IMR-90 (cell line): ENCODE measurements around the gene PPP1R3E. TPM values are rescaled to one million over a fixed set of nuclear protein-coding genes. Genes with fewer than 3 reads are reported as not detected.

Source experiments
- ATAC-seq: fragments of 200-7000 bp; cut with Tn5 transposase; 2 replicates; pipeline ENCODE4 v1.9.1; 2020; ENCODE audit warnings: low read depth, mild to moderate bottlenecking, moderate library complexity
- BruUV-seq: library from RNA; stranded (reverse); fragments of 400-500 nt; replicated peaks from 2 replicates; lab custom pipeline; 2021; lab: Mats Ljungman, UMichigan
- CTCF ChIA-PET: fragments of 300-600 bp; formaldehyde crosslinking; extraction: SDS; loops from one replicate; lab custom pipeline; 2021; ENCODE audit warnings: antibody characterized with exemption; lab: Yijun Ruan, JAX
- POLR2A ChIA-PET: fragments of 300-600 bp; sonication (Branson Sonifier 250); formaldehyde crosslinking; loops from one replicate; lab custom pipeline; 2022; ENCODE audit warnings: antibody characterized with exemption; ENCODE audit not compliant: unreplicated experiment; lab: Charles Lee
- DNase-seq: peaks from one replicate; pipeline ENCODE4 v3.0.0; 2013
- H2AFZ ChIP-seq: replicated peaks from 2 replicates; pipeline ENCODE3; 2013; ENCODE audit warnings: low read length, mild to moderate bottlenecking; ENCODE audit not compliant: poor library complexity
- H2AK5ac ChIP-seq: 2 replicates; pipeline ENCODE4 v1.6.1; 2013; ENCODE audit warnings: low read depth, low read length, inconsistent platforms
- H2AK9ac ChIP-seq: replicated peaks from 2 replicates; pipeline ENCODE3; 2013; ENCODE audit warnings: mild to moderate bottlenecking, low read depth, low read length, moderate library complexity; ENCODE audit not compliant: poor library complexity
- H2BK120ac ChIP-seq: 2 replicates; pipeline ENCODE4 v1.6.1; 2013; ENCODE audit warnings: low read depth, low read length, inconsistent platforms
- H2BK15ac ChIP-seq: 3 replicates; pipeline ENCODE4 v1.6.1; 2013; ENCODE audit warnings: low read depth, low read length, inconsistent platforms
- H2BK20ac ChIP-seq: 2 replicates; pipeline ENCODE4 v1.6.1; 2013; ENCODE audit warnings: low read depth, mild to moderate bottlenecking, inconsistent platforms, low read length, moderate library complexity
- H2BK5ac ChIP-seq: 2 replicates; pipeline ENCODE4 v1.6.1; 2013; ENCODE audit warnings: mild to moderate bottlenecking, low read depth, low read length, inconsistent platforms; ENCODE audit not compliant: poor library complexity, severe bottlenecking
- H3K14ac ChIP-seq: replicated peaks from 2 replicates; pipeline ENCODE4 v1.6.1; 2013; ENCODE audit warnings: low read depth, low read length, inconsistent platforms
- H3K18ac ChIP-seq: 2 replicates; pipeline ENCODE4 v1.6.1; 2013; ENCODE audit warnings: low read depth, low read length, control low read depth
- H3K23ac ChIP-seq: 2 replicates; pipeline ENCODE4 v1.6.1; 2013; ENCODE audit warnings: low read depth, low read length, inconsistent platforms
- H3K27ac ChIP-seq: 2 replicates; pipeline ENCODE4 v1.5.1; 2013; ENCODE audit warnings: mild to moderate bottlenecking, control low read depth, low read length; ENCODE audit not compliant: insufficient read depth
- H3K27me3 ChIP-seq: 2 replicates; pipeline ENCODE4 v1.6.1; 2013; ENCODE audit warnings: low read length; ENCODE audit not compliant: control insufficient read depth, insufficient read depth
- H3K36me3 ChIP-seq: 2 replicates; pipeline ENCODE4 v1.6.1; 2013; ENCODE audit warnings: low read length, mixed read lengths; ENCODE audit not compliant: control insufficient read depth, insufficient read depth
- H3K4ac ChIP-seq: 2 replicates; pipeline ENCODE4 v1.6.1; 2013; ENCODE audit warnings: low read depth, low read length, inconsistent platforms
- H3K4me1 ChIP-seq: 2 replicates; pipeline ENCODE4 v1.6.1; 2013; ENCODE audit warnings: low read length, mixed read lengths; ENCODE audit not compliant: control insufficient read depth, insufficient read depth
- H3K4me2 ChIP-seq: 2 replicates; pipeline ENCODE4 v1.6.1; 2013; ENCODE audit warnings: low read depth, mild to moderate bottlenecking, control low read depth, low read length, moderate library complexity
- H3K4me3 ChIP-seq: 2 replicates; pipeline ENCODE4 v1.5.1; 2013; ENCODE audit warnings: low read depth, mild to moderate bottlenecking, control low read depth, low read length, moderate library complexity; ENCODE audit not compliant: insufficient read depth
- H3K56ac ChIP-seq: 2 replicates; pipeline ENCODE4 v1.6.1; 2013; ENCODE audit warnings: low read length, inconsistent platforms; ENCODE audit not compliant: insufficient read depth; ENCODE audit errors: extremely low read depth
- H3K79me1 ChIP-seq, 2 experiments: 2 replicates each; pipeline ENCODE4 v1.6.1; 2013; ENCODE audit warnings: low read length in 2 of 2, inconsistent platforms in 1 of 2, low read depth in 1 of 2
- H3K9ac ChIP-seq: 2 replicates; pipeline ENCODE4 v1.6.1; 2013; ENCODE audit warnings: low read depth, low read length, control low read depth
- H3K9me1 ChIP-seq: 2 replicates; pipeline ENCODE4 v1.6.1; 2013; ENCODE audit warnings: low read length, inconsistent platforms; ENCODE audit not compliant: insufficient read depth
- H3K9me3 ChIP-seq: 2 replicates; pipeline ENCODE4 v1.6.1; 2013; ENCODE audit warnings: low read length; ENCODE audit not compliant: control insufficient read depth, insufficient read depth
- H4K20me1 ChIP-seq: 2 replicates; pipeline ENCODE4 v1.6.1; 2013; ENCODE audit warnings: low read length, inconsistent platforms; ENCODE audit not compliant: insufficient read depth
- H4K5ac ChIP-seq: 2 replicates; pipeline ENCODE4 v1.6.1; 2013; ENCODE audit warnings: mild to moderate bottlenecking, low read depth, low read length, control low read depth
- H4K8ac ChIP-seq, 2 experiments: 2 replicates each; pipeline ENCODE4 v1.6.1; 2013; ENCODE audit warnings: low read depth in 2 of 2, low read length in 2 of 2, control low read depth in 1 of 2, inconsistent platforms in 1 of 2
- H4K91ac ChIP-seq: 2 replicates; pipeline ENCODE4 v1.6.1; 2013; ENCODE audit warnings: low read depth, low read length, inconsistent platforms; ENCODE audit not compliant: insufficient read depth
- BHLHE40 ChIP-seq: fragments of 150-350 bp; IDR thresholded peaks from 2 replicates; pipeline ENCODE4 v1.6.1; 2016; ENCODE audit warnings: mild to moderate bottlenecking, low read depth, low read length
- CEBPB ChIP-seq: IDR thresholded peaks from 2 replicates; pipeline ENCODE4 v1.6.1; 2012; ENCODE audit warnings: low read depth, low read length, improper control_type of control experiment
- CHD1 ChIP-seq: IDR thresholded peaks from 2 replicates; pipeline ENCODE4 v1.6.1; 2012; ENCODE audit warnings: low read depth, low read length, improper control_type of control experiment
- FOS ChIP-seq: fragments of 150-350 bp; IDR thresholded peaks from 2 replicates; pipeline ENCODE4 v1.6.1; 2016; ENCODE audit warnings: low read depth, low read length
- POLR2A ChIP-seq: IDR thresholded peaks from 2 replicates; pipeline ENCODE4 v1.6.1; 2012; ENCODE audit warnings: mild to moderate bottlenecking, low read depth, low read length
- RFX5 ChIP-seq: IDR thresholded peaks from 2 replicates; pipeline ENCODE4 v1.8.0; 2012; ENCODE audit warnings: low read depth, mild to moderate bottlenecking, low read length, moderate library complexity
- WGBS, 2 experiments: methylation state at CpG; one replicate each; pipeline versions ENCODE4 v1.1.5 to v1.1.7; 2013; ENCODE audit warnings: missing lambda C conversion rate in 2 of 2; ENCODE audit not compliant: insufficient read length in 1 of 2; ENCODE audit errors: extremely low coverage in 2 of 2; 5-methylcytosine and 5-hydroxymethylcytosine counted together
- dilution Hi-C: fragments of 300-500 bp; cut with HindIII; formaldehyde crosslinking; loops from one replicate; pipeline ENCODE4 v1.14.3; 2018; ENCODE audit warnings: low sequenced_read_pairs; ENCODE audit not compliant: unreplicated experiment
- in situ Hi-C: fragments of 300-500 bp; cut with MboI; formaldehyde crosslinking; loops from 3 replicates; pipeline ENCODE4 v1.14.3; 2019; ENCODE audit warnings: low sequenced_read_pairs, inconsistent platforms, mixed read lengths
- intact Hi-C: fragments of 100-400 bp; cut with micrococcal nuclease; formaldehyde crosslinking; loops from 2 replicates; pipeline ENCODE4 v1.10.0; 2022
- polyA plus RNA-seq, 3 experiments: library from polyadenylated mRNA; depleted of rRNA; stranded (reverse); fragments of >200 nt; gene quantifications; 2 replicates each; pipeline ENCODE4 v1.2.3, GENCODE V29; 2012; ENCODE audit warnings: low replicate concordance in 1 of 3
- total RNA-seq: library from RNA; depleted of rRNA; stranded (reverse); fragments of >200 nt; gene quantifications from 2 replicates; pipeline ENCODE4 v1.2.3, GENCODE V29; 2012
- TF ChIP-seq, protein P1 (sequence below): fragments of 150-350 bp; IDR thresholded peaks from 2 replicates; pipeline ENCODE4 v1.6.1; 2016; ENCODE audit warnings: low read depth, mild to moderate bottlenecking, low read length, moderate library complexity, borderline replicate concordance

The PPP1R3E gene
- total and polyA plus RNA-seq, 2 of the 4 experiments (the other 2 are of a cell fraction) = 1.3 to 3.5 TPM

DNA sequence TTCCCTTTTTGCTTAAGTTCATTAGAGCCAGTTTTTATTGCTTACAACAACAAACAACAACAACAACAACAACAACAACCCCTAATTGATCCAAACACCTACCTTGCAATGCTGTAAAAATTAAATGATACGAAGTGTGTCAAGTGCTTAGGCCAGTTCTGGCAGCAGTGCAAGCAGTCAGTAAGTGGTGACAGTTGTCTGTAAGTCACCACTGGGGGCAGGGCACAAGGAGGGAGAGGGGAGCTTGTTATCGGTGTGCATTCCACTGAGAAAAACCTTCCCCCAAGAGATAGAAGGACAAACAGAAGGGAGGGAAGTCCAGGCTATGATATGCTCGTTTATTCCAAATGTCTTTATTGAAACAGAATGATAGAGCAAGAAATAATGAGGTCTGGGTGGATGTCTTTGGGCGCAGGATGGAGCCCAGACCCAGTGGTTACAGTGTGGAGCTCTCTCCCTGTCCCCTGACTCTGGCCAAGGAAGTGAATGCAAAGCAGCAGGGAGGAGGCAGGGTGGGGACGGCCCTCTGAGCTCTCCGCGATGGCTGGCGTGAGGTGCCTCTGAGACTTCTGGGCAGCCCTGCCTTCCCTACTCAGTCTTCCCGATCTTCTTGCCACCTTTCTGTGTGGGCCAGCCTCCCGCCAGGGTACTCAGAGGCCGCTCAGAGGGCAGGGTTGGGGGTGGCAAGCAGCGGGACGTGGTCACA is 43.5 kb upstream of the PPP1R3E start:
- Histone ChIP-seq H3K9me1 (no peaks in the 10 kb centered on the region), H3K4ac (no peak overlapping the region), H3K27me3 (peaks cover 2% of the 10 kb centered on the region; the same call in 1 of the 2 replicates), H4K91ac (no peak overlapping the region), H3K56ac (no peak overlapping the region), H3K18ac (no peak overlapping the region), H4K8ac (no peak overlapping the region), H3K4me2 (no peak overlapping the region), H3K23ac (no peak overlapping the region), H2BK5ac (no peak overlapping the region), H3K14ac (no peak overlapping the region), H2AK5ac (no peak overlapping the region), H3K4me3 (no peak overlapping the region), H3K27ac (no peak overlapping the region), H2BK20ac (no peak overlapping the region), H2BK15ac (no peak overlapping the region), H3K9me3 (no peaks in the 10 kb centered on the region), H3K79me1 (no peaks in the 10 kb centered on the region; a peak in 1 of 4 replicates), H2AK9ac (no peak overlapping the region), H4K5ac (no peak overlapping the region), H2AFZ (no peak overlapping the region), H3K9ac (no peak overlapping the region), H3K36me3 (peaks cover 10% of the 10 kb centered on the region), H3K4me1 (no peaks in the 10 kb centered on the region), H4K20me1 (no peaks in the 10 kb centered on the region), H2BK120ac (no peak overlapping the region)
- no peak for DNase-seq
- CTCF ChIA-PET = interaction anchor here (1.0 kb wide), 1 partner anchor 24 kb away, joined by 4 read pairs; the partner anchor contains the start of gene PABPN1
- ATAC-seq = no peak
- TF ChIP-seq POLR2A = no peak
- no peak for TF ChIP-seq FOS
- no peak for TF ChIP-seq CHD1
- no peak for TF ChIP-seq CEBPB
- TF ChIP-seq, protein P1, sequence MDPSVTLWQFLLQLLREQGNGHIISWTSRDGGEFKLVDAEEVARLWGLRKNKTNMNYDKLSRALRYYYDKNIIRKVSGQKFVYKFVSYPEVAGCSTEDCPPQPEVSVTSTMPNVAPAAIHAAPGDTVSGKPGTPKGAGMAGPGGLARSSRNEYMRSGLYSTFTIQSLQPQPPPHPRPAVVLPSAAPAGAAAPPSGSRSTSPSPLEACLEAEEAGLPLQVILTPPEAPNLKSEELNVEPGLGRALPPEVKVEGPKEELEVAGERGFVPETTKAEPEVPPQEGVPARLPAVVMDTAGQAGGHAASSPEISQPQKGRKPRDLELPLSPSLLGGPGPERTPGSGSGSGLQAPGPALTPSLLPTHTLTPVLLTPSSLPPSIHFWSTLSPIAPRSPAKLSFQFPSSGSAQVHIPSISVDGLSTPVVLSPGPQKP = no peak
- no peak for TF ChIP-seq RFX5
- no peak for TF ChIP-seq BHLHE40
- in situ Hi-C loops (no loop called here), intact Hi-C loops (no loop called here), dilution Hi-C loops (no loop called here)
- BruUV-seq = no TSS peak
- 70% methylated on average over 3 of the region's 13 CpGs; no CpG with 5 or more reads in 1 of the 2 experiments for WGBS, 2 experiments
- POLR2A ChIA-PET = no interaction called here
